GM12878 (cell line): Measurements from ENCODE around the gene ZBTB16.

ENCODE experiments used
- EZH2 ChIP-seq: IDR thresholded peaks from 2 replicates; pipeline ENCODE4 v1.6.1; 2012; ENCODE audit warnings: low read depth, mild to moderate bottlenecking, control low read depth, inconsistent platforms, low read length, borderline replicate concordance; ENCODE audit not compliant: control insufficient read depth
- FOS ChIP-seq: IDR thresholded peaks from 3 replicates; pipeline ENCODE4 v1.6.1; 2011; ENCODE audit warnings: borderline replicate concordance; ENCODE audit not compliant: insufficient read length; ENCODE audit errors: extremely low read depth
- MXI1 ChIP-seq: fragments of 150-350 bp; IDR thresholded peaks from 2 replicates; pipeline ENCODE4 v1.6.1; 2011; ENCODE audit warnings: low read depth, mild to moderate bottlenecking, inconsistent platforms, low read length, improper control_type of control experiment
- POLR2AphosphoS5 ChIP-seq: IDR thresholded peaks from 2 replicates; pipeline ENCODE4 v1.6.1; 2011; ENCODE audit warnings: mild to moderate bottlenecking, low read length, inconsistent platforms
- RCOR1 ChIP-seq: conservative IDR thresholded peaks from 2 replicates; pipeline ENCODE4 v1.6.1; 2012; ENCODE audit warnings: low read depth, low read length, improper control_type of control experiment
- TCF12 ChIP-seq: IDR thresholded peaks from 2 replicates; pipeline ENCODE4 v1.6.1; 2011; ENCODE audit warnings: low read depth, mild to moderate bottlenecking, low read length
- TF ChIP-seq, protein P1 (sequence below), 3 experiments: IDR thresholded peaks in 2 of 3; conservative IDR thresholded peaks in 1 of 3; 2 replicates each; pipeline ENCODE4 v1.5.1; 2011; ENCODE audit warnings: low read depth in 3 of 3, low read length in 3 of 3, mild to moderate bottlenecking in 3 of 3, control low read depth in 2 of 3, moderate library complexity in 2 of 3, inconsistent platforms in 1 of 3, mixed read lengths in 1 of 3; ENCODE audit not compliant: control insufficient read depth in 2 of 3, insufficient read depth in 1 of 3; ENCODE audit errors: extremely low read depth in 1 of 3

DNA sequence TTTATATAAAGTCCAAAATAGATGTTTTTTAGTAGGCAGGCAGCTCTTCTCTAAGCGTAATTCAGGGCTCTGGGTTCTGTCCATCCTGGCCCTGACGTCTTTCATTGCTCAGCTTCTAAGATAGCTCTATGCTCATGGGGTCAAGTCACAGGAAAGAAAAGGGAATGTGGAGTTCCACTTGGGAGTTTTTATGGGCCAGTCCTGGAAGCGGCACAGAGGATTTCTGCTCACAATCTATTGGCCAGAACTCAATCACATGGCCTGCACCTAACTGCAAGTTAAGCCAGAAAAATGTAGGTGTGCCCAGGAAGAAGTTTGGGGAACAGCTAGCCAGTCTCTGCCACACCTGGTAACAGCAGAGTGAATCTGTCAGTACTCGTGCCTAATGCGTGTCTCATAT lies 7.4 kb upstream of the ZBTB16 start:
- TF ChIP-seq RCOR1 (no peak), TCF12 (no peak), MXI1 (no peak), FOS (no peak), POLR2AphosphoS5 (no peak), EZH2 (no peak)
- TF ChIP-seq, protein P1, sequence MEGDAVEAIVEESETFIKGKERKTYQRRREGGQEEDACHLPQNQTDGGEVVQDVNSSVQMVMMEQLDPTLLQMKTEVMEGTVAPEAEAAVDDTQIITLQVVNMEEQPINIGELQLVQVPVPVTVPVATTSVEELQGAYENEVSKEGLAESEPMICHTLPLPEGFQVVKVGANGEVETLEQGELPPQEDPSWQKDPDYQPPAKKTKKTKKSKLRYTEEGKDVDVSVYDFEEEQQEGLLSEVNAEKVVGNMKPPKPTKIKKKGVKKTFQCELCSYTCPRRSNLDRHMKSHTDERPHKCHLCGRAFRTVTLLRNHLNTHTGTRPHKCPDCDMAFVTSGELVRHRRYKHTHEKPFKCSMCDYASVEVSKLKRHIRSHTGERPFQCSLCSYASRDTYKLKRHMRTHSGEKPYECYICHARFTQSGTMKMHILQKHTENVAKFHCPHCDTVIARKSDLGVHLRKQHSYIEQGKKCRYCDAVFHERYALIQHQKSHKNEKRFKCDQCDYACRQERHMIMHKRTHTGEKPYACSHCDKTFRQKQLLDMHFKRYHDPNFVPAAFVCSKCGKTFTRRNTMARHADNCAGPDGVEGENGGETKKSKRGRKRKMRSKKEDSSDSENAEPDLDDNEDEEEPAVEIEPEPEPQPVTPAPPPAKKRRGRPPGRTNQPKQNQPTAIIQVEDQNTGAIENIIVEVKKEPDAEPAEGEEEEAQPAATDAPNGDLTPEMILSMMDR (IDR thresholded peaks at IDR 0.05 in 2 of 3, conservative IDR thresholded peaks at IDR 0.05 in 1 of 3; ENCODE audit: control insufficient read depth in 2 of 3, extremely low read depth in 1 of 3, insufficient read depth in 1 of 3, low read depth in 3 of 3, low read length in 3 of 3): no peak
